ENCODE data around the gene HAPSTR1.

GRCh38 chr16:9062301-9062700 lies 29.1 kb upstream of the HAPSTR1 start:
- TF ChIP-seq, protein P1, sequence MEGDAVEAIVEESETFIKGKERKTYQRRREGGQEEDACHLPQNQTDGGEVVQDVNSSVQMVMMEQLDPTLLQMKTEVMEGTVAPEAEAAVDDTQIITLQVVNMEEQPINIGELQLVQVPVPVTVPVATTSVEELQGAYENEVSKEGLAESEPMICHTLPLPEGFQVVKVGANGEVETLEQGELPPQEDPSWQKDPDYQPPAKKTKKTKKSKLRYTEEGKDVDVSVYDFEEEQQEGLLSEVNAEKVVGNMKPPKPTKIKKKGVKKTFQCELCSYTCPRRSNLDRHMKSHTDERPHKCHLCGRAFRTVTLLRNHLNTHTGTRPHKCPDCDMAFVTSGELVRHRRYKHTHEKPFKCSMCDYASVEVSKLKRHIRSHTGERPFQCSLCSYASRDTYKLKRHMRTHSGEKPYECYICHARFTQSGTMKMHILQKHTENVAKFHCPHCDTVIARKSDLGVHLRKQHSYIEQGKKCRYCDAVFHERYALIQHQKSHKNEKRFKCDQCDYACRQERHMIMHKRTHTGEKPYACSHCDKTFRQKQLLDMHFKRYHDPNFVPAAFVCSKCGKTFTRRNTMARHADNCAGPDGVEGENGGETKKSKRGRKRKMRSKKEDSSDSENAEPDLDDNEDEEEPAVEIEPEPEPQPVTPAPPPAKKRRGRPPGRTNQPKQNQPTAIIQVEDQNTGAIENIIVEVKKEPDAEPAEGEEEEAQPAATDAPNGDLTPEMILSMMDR (conservative IDR thresholded peaks at IDR 0.05; ENCODE audit: low read depth in 2 of 2), result no peak
- TF ChIP-seq EZH2 (IDR thresholded peaks at IDR 0.05; ENCODE audit: low read depth, unreplicated experiment), result no peak
- TF ChIP-seq CREB1 (CRISPR knock-in tag; IDR thresholded peaks at IDR 0.05; ENCODE audit: low read depth), result no peak
- TF ChIP-seq, protein P2, sequence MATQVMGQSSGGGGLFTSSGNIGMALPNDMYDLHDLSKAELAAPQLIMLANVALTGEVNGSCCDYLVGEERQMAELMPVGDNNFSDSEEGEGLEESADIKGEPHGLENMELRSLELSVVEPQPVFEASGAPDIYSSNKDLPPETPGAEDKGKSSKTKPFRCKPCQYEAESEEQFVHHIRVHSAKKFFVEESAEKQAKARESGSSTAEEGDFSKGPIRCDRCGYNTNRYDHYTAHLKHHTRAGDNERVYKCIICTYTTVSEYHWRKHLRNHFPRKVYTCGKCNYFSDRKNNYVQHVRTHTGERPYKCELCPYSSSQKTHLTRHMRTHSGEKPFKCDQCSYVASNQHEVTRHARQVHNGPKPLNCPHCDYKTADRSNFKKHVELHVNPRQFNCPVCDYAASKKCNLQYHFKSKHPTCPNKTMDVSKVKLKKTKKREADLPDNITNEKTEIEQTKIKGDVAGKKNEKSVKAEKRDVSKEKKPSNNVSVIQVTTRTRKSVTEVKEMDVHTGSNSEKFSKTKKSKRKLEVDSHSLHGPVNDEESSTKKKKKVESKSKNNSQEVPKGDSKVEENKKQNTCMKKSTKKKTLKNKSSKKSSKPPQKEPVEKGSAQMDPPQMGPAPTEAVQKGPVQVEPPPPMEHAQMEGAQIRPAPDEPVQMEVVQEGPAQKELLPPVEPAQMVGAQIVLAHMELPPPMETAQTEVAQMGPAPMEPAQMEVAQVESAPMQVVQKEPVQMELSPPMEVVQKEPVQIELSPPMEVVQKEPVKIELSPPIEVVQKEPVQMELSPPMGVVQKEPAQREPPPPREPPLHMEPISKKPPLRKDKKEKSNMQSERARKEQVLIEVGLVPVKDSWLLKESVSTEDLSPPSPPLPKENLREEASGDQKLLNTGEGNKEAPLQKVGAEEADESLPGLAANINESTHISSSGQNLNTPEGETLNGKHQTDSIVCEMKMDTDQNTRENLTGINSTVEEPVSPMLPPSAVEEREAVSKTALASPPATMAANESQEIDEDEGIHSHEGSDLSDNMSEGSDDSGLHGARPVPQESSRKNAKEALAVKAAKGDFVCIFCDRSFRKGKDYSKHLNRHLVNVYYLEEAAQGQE (IDR thresholded peaks at IDR 0.05; ENCODE audit: unreplicated experiment), result no peak
